Measurements from ENCODE around the gene SLC25A29. TPM values are rescaled to one million over a fixed set of nuclear protein-coding genes. Genes with fewer than 3 reads are reported as not detected.

Gene SLC25A29
- total and polyA plus RNA-seq, 2 of the 13 experiments (the other 11 are each of a cell fraction or from before 2014, with no cell fraction given): 12.2 to 17.2 TPM

DNA sequence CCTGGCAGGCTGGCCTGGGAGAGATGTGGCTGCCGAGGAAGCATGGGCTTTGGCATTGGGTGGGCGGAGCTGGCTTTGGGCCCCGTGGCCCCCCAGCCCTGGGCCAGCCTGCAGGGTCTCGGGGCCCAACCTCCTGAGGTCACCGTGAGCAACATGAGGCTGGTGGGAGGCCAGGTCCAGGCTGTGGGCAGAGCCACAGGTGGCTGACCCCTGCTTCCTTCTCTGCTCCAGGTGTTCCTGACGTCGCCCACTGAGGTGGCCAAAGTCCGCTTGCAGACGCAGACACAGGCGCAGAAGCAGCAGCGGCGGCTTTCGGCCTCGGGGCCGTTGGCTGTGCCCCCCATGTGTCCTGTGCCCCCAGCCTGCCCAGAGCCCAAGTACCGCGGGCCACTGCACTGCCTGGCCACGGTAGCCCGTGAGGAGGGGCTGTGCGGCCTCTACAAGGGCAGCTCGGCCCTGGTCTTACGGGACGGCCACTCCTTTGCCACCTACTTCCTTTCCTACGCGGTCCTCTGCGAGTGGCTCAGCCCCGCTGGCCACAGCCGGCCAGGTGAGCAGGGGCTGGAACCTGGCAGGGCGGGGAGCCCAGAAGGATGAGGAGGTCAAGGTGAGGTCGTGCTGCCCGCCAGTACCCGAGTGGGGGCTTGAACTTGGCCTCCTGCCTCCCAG, 22.4 kb upstream of the SLC25A29 start (continued):
- TF ChIP-seq ATF7 (IDR thresholded peaks at IDR 0.05): no peak
- TF ChIP-seq ATF7 (CRISPR knock-in tag; IDR thresholded peaks at IDR 0.05): 0 out of 2 replicates have a peak, but pooled peaks have one; percentile 48
- TF ChIP-seq, protein P1, sequence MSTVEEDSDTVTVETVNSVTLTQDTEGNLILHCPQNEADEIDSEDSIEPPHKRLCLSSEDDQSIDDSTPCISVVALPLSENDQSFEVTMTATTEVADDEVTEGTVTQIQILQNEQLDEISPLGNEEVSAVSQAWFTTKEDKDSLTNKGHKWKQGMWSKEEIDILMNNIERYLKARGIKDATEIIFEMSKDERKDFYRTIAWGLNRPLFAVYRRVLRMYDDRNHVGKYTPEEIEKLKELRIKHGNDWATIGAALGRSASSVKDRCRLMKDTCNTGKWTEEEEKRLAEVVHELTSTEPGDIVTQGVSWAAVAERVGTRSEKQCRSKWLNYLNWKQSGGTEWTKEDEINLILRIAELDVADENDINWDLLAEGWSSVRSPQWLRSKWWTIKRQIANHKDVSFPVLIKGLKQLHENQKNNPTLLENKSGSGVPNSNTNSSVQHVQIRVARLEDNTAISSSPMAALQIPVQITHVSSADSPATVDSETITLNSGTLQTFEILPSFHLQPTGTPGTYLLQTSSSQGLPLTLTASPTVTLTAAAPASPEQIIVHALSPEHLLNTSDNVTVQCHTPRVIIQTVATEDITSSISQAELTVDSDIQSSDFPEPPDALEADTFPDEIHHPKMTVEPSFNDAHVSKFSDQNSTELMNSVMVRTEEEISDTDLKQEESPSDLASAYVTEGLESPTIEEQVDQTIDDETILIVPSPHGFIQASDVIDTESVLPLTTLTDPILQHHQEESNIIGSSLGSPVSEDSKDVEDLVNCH (CRISPR knock-in tag; IDR thresholded peaks at IDR 0.05): no peak
- TF ChIP-seq NPAS2 (CRISPR knock-in tag; IDR thresholded peaks at IDR 0.05; ENCODE audit: borderline replicate concordance): no peak
- TF ChIP-seq BRCA1 (CRISPR knock-in tag; IDR thresholded peaks at IDR 0.05): no peak
- TF ChIP-seq, protein P2, sequence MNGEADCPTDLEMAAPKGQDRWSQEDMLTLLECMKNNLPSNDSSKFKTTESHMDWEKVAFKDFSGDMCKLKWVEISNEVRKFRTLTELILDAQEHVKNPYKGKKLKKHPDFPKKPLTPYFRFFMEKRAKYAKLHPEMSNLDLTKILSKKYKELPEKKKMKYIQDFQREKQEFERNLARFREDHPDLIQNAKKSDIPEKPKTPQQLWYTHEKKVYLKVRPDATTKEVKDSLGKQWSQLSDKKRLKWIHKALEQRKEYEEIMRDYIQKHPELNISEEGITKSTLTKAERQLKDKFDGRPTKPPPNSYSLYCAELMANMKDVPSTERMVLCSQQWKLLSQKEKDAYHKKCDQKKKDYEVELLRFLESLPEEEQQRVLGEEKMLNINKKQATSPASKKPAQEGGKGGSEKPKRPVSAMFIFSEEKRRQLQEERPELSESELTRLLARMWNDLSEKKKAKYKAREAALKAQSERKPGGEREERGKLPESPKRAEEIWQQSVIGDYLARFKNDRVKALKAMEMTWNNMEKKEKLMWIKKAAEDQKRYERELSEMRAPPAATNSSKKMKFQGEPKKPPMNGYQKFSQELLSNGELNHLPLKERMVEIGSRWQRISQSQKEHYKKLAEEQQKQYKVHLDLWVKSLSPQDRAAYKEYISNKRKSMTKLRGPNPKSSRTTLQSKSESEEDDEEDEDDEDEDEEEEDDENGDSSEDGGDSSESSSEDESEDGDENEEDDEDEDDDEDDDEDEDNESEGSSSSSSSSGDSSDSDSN (CRISPR knock-in tag; IDR thresholded peaks at IDR 0.05): peak; percentile 58; the same call in 1 of the 2 replicates
- peak; percentile 72; the same call in 1 of the 2 replicates for TF ChIP-seq MTA1 (CRISPR knock-in tag; IDR thresholded peaks at IDR 0.05; ENCODE audit: borderline replicate concordance)
- TF ChIP-seq, protein P3, sequence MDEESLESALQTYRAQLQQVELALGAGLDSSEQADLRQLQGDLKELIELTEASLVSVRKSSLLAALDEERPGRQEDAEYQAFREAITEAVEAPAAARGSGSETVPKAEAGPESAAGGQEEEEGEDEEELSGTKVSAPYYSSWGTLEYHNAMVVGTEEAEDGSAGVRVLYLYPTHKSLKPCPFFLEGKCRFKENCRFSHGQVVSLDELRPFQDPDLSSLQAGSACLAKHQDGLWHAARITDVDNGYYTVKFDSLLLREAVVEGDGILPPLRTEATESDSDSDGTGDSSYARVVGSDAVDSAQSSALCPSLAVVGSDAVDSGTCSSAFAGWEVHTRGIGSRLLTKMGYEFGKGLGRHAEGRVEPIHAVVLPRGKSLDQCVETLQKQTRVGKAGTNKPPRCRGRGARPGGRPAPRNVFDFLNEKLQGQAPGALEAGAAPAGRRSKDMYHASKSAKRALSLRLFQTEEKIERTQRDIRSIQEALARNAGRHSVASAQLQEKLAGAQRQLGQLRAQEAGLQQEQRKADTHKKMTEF (CRISPR knock-in tag; IDR thresholded peaks at IDR 0.05): no peak
- peak; percentile 27; the same call in 1 of the 2 replicates for TF ChIP-seq ZNF552 (CRISPR knock-in tag; IDR thresholded peaks at IDR 0.05; ENCODE audit: borderline replicate concordance)
- no peak for TF ChIP-seq ZNF773 (CRISPR knock-in tag; IDR thresholded peaks at IDR 0.05; ENCODE audit: borderline replicate concordance)
- TF ChIP-seq, protein P4, sequence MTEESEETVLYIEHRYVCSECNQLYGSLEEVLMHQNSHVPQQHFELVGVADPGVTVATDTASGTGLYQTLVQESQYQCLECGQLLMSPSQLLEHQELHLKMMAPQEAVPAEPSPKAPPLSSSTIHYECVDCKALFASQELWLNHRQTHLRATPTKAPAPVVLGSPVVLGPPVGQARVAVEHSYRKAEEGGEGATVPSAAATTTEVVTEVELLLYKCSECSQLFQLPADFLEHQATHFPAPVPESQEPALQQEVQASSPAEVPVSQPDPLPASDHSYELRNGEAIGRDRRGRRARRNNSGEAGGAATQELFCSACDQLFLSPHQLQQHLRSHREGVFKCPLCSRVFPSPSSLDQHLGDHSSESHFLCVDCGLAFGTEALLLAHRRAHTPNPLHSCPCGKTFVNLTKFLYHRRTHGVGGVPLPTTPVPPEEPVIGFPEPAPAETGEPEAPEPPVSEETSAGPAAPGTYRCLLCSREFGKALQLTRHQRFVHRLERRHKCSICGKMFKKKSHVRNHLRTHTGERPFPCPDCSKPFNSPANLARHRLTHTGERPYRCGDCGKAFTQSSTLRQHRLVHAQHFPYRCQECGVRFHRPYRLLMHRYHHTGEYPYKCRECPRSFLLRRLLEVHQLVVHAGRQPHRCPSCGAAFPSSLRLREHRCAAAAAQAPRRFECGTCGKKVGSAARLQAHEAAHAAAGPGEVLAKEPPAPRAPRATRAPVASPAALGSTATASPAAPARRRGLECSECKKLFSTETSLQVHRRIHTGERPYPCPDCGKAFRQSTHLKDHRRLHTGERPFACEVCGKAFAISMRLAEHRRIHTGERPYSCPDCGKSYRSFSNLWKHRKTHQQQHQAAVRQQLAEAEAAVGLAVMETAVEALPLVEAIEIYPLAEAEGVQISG (CRISPR knock-in tag; IDR thresholded peaks at IDR 0.05): peak; percentile 55; the same call in 1 of the 2 replicates
- TF ChIP-seq, protein P5, sequence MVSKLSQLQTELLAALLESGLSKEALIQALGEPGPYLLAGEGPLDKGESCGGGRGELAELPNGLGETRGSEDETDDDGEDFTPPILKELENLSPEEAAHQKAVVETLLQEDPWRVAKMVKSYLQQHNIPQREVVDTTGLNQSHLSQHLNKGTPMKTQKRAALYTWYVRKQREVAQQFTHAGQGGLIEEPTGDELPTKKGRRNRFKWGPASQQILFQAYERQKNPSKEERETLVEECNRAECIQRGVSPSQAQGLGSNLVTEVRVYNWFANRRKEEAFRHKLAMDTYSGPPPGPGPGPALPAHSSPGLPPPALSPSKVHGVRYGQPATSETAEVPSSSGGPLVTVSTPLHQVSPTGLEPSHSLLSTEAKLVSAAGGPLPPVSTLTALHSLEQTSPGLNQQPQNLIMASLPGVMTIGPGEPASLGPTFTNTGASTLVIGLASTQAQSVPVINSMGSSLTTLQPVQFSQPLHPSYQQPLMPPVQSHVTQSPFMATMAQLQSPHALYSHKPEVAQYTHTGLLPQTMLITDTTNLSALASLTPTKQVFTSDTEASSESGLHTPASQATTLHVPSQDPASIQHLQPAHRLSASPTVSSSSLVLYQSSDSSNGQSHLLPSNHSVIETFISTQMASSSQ (IDR thresholded peaks at IDR 0.05; ENCODE audit: low read depth): no peak
- TF ChIP-seq, protein P5 (CRISPR knock-in tag; IDR thresholded peaks at IDR 0.05; ENCODE audit: borderline replicate concordance): peak; percentile 41; the same call in 1 of the 2 replicates
- TF ChIP-seq ZBTB7A (CRISPR knock-in tag; IDR thresholded peaks at IDR 0.05): peak; percentile 65; the same call in 1 of the 2 replicates
- TF ChIP-seq ZNF232 (CRISPR knock-in tag; IDR thresholded peaks at IDR 0.05; ENCODE audit: borderline replicate concordance): no peak
